GF-D8 (cell line): ENCODE measurements around the gene GLIS2.

Experiments
- DNase-seq: peaks from one replicate; lab custom pipeline; 2025; lab: John Stamatoyannopoulos, UW

The GLIS2 gene

DNA sequence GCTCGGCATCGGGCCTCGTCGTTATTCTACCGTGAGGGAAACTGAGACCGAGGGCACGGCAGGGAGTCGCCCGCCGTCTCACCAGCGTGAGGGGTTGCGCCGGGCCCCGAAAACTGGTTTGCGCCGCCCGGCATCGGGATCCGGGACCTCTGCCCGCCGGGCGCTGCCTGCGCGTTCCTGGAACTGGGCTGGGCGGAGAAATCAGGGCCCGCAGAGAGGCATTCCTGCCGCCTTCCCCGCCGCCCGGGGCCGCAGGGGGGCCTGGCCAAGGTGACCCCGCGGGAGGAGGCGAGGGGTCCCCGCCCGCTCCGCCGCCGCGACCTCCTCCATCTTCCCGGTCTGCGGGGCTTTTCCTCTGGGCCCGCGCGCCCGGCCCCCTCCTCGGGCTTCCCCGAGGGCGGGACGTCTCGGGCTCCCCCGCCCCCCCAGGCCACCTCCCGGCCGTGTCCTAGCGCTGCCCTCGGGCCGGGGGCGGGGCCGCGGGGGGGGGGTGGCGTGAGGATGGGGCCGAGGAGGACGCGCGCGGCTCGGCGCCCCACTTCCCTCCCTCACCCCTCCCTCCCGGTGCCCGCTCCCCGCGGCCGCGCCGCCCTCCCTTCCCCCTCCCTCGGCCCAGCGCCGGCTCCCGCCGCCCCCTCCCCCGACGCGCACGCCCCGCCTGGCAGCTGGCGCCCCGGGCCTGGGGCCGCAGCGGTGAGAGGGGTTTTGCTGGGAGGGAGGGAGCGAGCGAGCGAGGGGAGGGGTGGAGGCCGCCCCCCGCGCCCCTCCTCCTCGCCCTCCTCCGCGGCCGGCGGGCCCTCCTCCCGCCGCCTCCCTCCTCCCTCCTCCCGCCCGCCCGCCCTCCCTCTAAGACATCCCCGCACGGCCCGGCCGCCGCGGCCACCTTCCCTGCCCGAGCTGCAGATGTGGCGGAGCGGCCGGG lies at the start of gene GLIS2:
Gene GLIS2 (plus strand): TSS at position 882 of the 922 bp plus-strand sequence. CDS start 16,214 bp downstream, outside the sequence.
- DNase-seq: no peak

DNA sequence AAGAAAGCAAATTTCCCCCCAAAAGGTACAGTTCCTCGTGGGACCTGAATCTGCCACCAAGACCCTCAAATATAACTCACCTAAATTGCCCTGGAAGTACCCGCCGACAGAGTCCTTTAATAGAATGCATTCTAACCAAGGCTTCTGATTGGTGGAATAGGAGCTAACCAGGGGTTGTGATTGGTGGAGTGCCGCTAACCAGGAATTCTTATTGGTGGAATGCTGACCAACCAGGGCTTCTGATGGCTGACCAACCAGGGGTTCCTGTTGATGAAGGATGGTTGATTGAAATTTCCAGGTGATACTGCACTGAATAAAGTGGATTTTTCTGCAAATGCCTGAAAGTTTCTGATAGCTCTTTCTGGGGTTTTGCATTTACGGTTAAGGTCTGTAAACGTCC lies 49.5 kb upstream of the GLIS2 start:
- DNase-seq: no peak

DNA sequence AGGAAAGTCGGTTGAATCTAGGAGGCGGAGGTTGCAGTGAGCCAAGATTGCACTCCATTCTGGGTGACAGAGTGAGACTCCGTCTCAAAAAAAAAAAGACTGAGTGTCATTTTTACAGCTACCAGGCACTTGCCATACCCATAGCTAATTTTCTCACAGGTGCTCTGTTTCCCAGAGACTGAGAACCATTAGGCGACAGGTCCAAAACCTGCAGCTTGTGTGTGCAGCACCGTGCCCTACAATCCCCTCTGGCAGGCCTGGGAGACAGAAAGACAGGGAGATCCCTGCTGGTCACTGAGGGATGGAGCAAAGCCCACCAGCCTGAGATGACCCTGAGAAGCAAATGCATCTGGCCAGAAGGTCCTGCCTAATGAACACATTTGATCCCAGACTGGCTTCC lies 45.8 kb upstream of the GLIS2 start:
- no peak for DNase-seq

DNA sequence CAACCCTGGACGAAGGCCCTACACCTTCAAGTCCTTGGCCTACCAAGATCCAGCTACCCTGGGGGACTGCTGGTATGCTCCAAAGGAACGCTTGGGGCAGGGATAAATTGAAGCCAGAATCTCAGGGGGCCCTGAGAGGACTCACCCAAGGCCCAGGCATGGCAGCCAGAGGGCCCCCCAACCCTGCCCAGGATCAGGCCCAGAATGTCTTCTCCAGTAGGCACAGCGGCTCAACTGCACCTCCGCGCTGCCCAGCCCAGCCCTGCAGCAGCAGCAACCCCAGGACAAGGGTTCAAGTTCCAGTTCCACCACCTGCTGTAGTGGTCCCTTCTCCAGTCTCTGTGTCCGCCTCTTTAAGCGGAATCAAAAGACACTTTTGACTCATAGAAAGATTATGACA lies 45.3 kb upstream of the GLIS2 start:
- no peak for DNase-seq

DNA sequence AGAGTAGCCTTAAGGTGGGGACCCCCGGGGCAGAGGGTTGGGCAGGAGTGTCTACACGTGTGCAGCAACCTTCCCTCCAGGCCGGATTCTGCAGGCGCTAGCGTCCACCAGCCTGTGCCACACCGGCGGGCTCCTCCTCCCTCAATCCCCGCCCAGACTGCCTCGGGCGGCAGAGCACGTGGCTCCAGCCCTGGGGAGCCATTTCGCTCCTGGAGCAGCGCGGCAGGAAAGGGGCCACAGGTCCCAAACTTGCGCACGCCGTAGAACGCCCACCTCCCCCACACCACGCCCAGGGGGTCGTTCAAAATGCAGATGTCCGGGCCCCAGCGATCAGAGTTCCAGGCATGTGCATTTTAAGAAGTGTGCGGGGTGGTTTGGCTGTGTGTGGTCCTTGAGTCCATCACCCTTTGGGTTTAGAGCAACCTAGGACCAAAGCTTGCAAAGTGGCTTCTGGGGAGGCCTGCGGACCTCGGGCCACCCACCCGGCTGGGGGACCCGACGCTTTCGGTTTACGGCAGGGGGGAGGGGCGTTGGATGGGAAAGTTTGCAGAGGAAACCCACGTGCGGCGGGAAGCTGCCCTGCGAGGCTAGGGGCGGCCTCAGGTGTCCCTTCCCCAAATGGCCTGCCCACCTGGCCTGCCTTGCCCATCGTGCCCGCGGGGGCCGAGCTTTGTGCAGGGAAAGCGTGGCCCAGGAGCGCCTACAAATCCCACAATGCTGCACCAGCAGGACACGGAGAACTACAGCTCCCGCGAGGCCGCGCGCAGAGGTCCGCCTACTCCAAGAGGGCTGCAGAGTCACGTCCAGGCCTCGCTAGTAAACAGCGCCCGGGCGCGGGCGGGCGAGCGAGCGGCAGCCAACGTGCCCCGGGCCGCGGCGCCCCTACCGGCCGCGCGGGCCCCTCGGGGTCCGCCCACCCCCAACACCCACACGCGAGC lies 44.4 kb upstream of the GLIS2 start:
- peak; percentile 80 for DNase-seq

DNA sequence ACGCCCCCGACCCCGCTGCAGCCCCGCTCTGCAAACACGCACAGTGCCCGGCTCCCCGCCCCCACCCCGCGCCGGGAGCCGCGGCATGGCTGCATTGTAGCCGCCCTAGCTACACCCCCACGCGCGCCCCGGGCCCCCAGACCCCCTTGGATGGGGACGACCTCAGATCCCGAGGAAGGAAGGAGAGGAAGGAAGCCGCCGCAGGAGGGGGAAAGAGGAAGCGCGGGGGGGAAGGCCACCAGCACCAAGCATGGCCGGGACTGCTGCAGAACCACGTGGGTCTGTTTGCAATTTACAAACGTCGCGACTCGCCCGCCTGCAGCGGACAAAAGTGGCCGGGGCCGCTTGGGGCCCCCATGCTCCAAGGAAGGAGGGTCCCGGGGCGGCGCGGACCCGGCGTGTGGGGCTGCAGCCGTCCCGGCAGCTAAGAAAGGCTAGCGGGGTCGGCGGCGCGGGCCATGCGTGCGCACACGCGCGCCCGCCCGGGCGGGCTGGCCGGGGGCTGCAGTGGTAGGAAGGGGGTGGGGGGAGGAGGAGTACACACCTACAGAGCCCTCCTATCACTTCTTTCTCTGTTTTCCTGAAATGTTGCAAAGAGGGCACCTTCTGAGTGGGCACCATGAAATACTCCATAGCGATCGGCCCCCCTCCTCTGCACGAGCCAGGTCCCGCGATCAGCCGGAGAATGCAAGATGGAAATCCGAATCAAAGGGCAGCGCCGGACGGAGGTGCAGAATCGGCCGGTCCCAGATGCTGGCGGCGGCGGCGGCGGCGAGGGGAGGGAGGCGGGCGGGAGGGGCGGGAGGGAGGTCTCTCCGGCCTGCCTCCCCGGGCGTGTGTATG lies 43.5 kb upstream of the GLIS2 start:
- DNase-seq: peak; percentile 38

DNA sequence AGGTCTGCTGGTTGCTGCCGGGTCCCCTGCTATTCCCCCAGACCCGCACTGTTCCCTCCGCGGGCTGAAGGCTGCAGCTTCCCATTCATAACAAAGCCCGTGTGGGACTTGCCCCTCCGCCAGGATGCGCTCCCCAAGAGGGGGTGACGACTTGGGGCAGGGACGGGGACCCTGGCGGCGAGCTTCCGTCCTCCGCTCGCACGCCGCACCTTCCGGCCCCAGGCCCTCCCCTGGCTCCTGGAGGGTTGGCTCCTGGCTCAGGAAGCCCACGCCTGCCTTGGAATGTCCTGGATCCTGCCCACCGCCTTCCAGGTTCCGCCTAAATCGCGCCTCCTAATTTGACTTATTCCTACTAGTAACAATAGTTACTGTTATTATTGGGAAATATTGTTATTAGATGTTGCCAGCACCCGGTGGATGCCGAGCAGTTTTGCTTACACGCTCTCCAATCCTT lies 42.0 kb upstream of the GLIS2 start:
- no peak for DNase-seq

DNA sequence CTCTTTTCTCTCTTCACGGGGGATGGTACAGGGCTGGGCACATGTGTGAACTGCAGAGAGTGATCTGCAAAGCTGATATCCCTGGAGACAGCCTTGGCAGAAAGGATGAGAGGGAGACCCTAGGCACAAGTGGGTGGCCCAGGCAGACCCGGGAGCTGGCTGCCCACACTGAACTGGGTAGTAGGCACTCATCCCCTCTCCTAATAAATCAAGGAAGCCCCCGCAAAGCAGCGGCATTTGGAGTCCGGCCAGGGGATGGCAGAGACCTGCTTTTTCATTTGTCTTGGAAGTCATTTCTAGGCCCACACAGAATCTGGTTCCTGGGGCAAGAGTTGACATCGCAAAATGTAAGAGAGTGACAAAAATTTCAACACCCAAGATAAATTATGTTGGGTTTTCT lies 40.0 kb upstream of the GLIS2 start:
- DNase-seq: no peak

DNA sequence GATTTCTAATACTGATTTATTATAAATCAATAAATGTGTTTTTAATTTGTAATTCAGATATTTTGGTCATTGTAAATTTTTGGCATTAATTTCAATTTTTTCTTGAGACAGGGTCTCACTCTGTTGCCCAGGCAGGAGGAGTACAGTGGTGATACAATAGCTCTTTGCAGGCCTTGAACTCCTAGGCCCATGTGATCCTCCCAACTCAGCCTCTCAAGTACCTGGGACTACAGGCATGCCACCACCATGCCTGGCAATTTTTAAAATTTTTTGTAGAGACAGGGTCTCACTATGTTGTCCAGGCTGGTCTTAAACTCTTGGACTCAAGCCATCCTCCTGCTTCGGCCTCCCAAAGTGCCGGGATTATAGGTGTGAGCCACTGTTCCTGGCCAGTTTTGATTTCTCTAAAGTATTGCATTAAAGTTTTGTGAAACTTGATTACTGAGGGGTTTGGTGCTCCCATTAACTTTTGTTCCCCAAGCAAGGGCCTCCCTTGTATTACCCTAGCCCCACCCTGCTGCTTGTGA lies 37.8 kb upstream of the GLIS2 start:
- DNase-seq: no peak

DNA sequence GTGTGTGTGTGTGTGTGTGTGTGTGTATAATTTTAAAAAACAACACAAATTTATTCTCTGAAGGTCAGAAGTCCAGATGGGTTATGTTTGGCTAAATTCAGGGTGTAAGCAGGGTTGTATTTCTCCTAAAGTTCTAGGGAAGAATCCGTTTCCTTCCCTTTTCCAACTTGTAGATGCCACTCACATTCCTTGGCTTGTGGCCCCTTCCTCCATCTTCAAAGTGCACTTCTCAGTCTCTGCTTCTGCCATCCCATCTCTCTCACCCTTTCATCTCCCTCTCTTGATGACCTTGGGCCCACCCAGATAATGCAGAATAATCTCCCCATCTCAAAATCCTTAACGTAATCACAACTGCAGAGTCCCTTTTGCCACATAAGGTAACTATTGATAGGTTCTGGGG lies 35.2 kb upstream of the GLIS2 start:
- DNase-seq: no peak

DNA sequence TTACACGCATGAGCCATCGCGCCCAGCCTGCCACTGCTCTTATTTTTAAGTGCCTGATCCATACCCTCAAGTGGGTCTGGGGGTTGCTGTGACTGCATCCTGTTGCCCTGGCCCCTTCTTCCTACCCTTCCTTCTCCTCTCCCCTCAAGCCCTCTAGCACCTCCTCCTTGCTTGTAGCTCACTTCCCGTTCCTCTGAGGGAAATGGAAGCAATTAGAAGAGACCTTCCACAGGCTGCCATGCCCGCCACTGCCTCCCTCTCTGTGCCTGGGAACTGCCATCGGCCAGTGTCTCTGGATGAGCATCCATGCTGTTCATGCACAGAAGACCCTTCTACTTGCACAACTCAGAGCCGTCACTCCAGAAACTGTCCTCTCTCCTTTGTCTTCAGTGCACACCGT lies 32.4 kb upstream of the GLIS2 start:
- no peak for DNase-seq

DNA sequence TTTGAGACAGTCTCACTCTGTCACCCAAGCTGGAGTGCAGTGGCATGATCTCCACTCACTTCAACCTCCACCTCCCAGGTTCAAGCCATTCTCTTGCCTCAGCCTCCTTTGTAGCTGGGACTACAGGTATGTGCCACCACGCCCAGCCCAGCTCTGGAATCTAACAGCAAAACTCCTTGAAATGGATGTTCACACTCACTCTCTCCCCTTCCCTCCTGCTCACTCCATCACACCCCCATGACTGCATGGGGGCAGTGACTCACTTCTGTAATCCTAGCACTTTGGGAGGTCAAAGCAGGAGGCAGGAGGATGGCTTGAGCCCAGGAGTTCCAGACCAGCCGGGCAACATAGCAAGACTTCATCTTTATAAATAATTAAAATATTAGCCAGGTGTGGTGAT lies 31.9 kb upstream of the GLIS2 start:
- no peak for DNase-seq

DNA sequence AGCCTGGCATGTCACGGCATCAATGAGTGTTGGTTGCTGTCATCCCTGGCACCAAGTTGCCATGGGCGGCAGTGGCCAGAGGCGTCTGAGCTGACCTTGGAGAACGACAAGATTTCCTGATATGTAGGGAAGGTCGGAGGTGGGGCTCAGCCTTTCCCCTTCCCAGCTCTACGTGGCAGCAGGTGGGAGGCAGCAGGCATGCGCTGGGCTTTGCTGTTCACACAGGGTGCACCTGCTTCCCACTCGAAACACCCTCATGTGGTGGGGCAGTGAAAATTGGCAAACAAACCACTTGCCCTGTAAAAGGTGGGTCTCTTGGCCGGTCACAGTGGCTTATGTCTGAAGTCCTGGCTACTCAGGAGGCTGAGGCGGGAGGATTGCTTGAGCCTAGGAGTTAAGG lies 30.7 kb upstream of the GLIS2 start:
- DNase-seq: no peak

DNA sequence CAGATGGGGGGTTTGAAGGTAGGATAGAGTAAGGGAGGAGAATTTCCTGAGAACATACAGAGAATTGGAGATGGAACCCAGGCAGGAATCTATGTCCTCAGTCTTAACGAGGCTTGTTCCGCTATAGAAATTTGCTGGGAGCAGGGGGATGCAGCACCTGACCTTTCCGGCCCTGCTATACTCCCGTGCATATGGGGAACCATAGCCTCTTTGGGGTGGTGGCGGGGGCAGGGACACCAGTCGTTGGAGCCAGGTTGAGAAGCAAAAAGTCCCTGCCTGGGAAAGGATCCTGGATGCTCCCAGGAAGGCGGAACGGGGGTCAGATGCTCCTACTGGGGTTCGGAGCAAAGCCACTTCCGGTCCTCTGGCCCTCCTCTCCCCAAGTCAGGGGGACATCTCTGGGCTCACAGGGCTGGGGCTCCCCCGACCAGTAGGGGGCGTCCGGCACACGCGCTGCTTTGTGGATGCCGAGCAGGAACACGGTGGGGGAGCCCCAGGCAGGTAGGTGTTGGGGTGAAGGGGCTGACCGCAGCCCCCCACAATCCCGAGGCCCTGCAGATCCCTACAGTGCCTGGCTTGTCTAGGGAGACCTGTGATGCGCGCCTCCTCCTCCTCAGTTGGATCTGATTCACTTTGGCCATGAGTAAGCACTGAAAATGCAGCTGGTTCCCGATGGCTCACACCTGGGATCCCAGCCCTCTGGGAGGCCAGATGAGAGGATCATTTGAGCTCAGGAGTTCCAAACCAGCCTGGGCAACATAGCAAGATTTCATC lies 27.5 kb upstream of the GLIS2 start:
- DNase-seq: no peak

DNA sequence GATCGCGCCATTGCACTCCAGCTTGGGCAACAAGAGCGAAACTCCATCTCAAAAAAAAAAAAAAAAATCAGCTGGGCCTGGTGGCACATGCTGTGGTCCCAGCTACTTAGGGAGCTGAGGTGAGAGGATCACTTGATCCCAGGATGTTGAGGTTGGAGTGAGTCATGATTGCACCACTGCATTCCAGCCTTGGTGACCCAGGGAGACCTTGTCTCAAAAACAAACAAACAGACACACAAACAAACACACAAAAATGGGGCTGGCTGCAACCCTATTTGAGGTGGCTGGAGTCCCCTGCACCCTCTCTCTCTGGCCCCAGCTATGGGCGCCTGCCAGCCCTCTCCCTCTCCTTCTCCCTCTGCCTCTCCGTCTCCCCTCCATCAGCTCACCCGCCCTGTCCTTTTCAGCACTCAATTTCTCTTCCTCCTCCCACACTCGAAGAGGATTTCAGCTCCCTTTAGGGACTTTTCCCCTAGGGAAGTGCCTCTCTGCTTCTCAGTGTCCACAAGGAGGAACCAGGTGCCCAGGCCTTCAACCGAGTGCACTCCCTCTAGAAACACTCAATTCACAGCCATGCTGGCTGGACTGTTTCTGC lies 25.5 kb upstream of the GLIS2 start:
- DNase-seq: no peak

DNA sequence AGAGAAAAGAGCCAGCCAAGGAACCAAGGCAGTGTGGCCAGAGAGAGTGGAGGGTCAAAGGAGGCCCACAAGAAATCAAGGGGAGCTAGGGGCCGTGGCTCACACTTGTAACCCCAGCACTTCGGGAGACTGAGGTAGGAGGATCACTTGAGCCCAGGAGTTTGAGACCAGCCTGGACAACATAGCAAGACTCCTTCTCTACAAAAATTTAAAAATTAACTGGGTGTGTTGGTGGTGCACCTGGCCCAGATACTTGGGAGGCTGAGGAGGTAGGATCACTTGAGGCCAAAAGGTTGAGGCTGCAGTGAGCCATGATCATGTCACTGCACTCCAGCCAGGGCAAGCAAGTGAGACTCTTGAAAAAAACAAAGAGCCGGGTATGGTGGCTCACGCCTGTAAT lies 24.2 kb upstream of the GLIS2 start:
- no peak for DNase-seq

DNA sequence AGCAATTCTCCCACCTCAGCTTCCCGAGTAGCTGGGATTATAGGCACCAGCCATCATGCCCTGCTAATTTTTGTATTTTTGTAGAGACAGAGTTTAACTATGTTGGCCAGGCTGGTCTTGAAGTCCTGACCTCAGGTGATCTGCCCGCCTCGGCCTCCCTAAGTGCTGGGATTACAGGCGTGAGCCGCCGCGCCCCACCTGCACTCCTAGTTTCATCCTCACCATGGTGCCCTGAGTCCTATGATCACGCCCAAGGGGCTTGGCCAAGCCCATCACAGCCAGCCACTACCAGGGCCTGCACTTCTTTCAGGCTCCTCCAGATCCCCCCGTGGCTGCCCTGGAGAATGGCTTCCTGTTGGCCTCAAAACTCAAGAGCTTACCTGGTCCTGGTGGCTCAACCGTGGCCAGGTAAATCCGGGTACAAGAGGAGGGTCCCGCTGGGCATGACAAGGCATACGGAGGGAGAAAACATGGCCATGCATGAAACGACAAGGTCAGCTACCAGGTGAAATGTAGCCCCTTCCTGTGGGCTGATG lies 22.6 kb upstream of the GLIS2 start:
- no peak for DNase-seq

DNA sequence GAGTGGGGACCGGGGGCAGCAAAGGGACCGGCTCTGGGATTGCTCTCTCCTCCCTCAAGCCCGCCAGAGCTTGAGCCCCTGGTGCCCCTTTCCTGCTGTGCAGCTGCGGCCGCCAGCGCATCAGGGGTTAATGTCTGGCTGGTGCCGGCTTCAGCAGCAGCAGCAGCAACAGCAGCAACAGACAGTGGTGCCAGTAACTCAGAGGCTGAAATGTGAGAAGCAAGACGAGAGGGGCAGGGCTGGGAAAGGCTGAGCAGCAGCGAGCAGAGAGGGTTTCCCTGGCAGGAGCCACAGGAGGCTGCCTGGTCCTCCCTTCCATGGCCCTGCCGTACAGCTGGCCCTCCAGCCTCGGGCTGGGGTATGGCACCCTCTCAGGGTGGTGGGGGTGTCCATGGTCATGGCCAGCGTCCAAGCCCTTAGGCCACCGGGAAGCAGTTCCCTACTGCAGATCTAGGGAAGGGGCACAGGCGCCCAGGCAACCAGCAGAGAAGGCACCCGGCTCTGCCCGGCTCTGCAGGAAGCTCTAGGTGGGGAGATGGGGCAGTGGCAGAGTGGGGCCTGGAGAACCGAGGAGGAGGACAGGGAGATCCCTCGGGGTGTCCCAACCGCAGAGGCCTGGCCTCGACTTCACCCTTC lies 21.9 kb upstream of the GLIS2 start:
- DNase-seq: no peak

DNA sequence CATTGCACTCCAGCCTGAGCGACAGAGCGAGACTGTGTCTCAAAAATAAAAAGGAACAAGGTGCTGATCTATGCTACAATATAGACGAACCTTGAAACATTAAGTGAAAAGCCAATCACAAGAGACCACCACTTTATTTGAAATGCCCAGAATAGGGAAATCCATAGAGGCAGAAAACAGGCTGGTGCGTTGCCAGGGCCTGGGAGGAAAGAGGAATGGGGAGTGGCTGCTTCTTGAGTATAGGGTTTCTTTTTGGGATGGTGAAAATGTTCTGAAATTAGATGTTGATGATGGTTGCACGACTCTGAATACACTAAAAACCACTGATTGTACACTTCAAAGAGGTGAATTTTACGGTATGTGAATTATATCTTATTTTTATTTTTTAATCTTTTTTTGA lies 20.3 kb upstream of the GLIS2 start:
- DNase-seq: no peak

DNA sequence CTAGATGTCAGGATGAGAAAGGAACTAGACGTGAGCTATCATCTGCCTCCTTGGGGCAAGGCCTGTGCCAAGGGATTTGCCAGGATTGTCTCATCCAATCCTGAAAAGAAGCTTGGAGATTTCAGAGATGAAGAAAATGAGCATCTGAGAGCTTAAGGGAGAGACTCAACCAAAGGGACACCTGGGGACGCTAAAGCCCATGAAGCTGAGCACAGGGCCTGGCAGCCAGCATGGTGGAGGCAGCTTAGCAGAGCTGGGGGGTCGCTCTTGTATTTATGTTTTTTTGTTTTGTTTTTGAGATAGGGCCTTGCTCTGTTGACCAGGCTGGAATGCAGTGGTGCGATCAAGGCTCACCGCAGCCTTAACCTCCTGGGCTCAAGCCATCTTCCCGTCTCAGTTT lies 18.4 kb upstream of the GLIS2 start:
- DNase-seq: no peak
